ENCODE results near the gene CD300C.

The CD300C gene

GRCh38 chr17:74491626-74492025, 54.3 kb downstream of the CD300C start:
- no peak for DNase-seq
- H3K9me3 Mint-ChIP-seq = peaks cover 20% of the 10 kb centered on the region
- no peak overlapping the region for H3K4me3 Mint-ChIP-seq
- no peak for TF ChIP-seq CTCF (IDR thresholded peaks at IDR 0.05)
- no peaks in the 10 kb centered on the region for H3K36me3 Mint-ChIP-seq (ENCODE audit: low read depth)
- no peaks in the 10 kb centered on the region for H3K4me1 Mint-ChIP-seq
- H3K27me3 Mint-ChIP-seq (ENCODE audit: low read depth, poor library complexity) = peaks cover 43% of the 10 kb centered on the region
- H3K27ac Mint-ChIP-seq = no peak overlapping the region
